ENCODE measurements around the gene CSF1R. TPM values are rescaled to one million over a fixed set of nuclear protein-coding genes. Genes with fewer than 3 reads are reported as not detected.

The CSF1R gene
- total RNA-seq, 1 donor from 2014 or later: 0.10 TPM

GRCh38 chr5:150006318-150006717, 80.0 kb downstream of the CSF1R start:
- H3K4me3 Mint-ChIP-seq: no peak overlapping the region
- no peaks in the 10 kb centered on the region for H3K9me3 Mint-ChIP-seq
- H3K36me3 Mint-ChIP-seq (ENCODE audit: low read depth): peaks cover 56% of the 10 kb centered on the region
- intact Hi-C loops (cut with micrococcal nuclease): no loop called here
- peaks cover 70% of the 10 kb centered on the region for H3K4me1 Mint-ChIP-seq (ENCODE audit: low read depth)
- H3K27ac Mint-ChIP-seq: no peak overlapping the region
- no peak for DNase-seq (ENCODE audit: low spot score)
- H3K27me3 Mint-ChIP-seq (ENCODE audit: insufficient read depth): no peaks in the 10 kb centered on the region

Other genes starting within 250 kb of the CSF1R start
- gene PDE6A, start 141.8 kb downstream of the CSF1R start, total RNA-seq: not detected in 2 replicates
- gene SLC26A2, start 125.8 kb downstream of the CSF1R start, total RNA-seq: 9.3 and 9.5 TPM in 2 replicates
- gene TIGD6, start 85.9 kb downstream of the CSF1R start, total RNA-seq: 2.4 TPM in 2 replicates
- 49.1 and 49.9 TPM in 2 replicates for gene HMGXB3, start 85.8 kb downstream of the CSF1R start, total RNA-seq
- 0.76 and 1.0 TPM in 2 replicates for gene PDGFRB, start 69.3 kb upstream of the CSF1R start, total RNA-seq
- not detected in 2 replicates for gene CDX1, start 80.2 kb upstream of the CSF1R start, total RNA-seq
- not detected in 2 replicates for gene SLC6A7, start 103.5 kb upstream of the CSF1R start, total RNA-seq
- gene CAMK2A, start 203.2 kb upstream of the CSF1R start, total RNA-seq: not detected in 2 replicates
- gene ARSI, start 216.4 kb upstream of the CSF1R start, total RNA-seq: not detected in 2 replicates